Measurements from ENCODE around the gene CDC16. TPM values are rescaled to one million over a fixed set of nuclear protein-coding genes. Genes with fewer than 3 reads are reported as not detected.

Gene CDC16
- total RNA-seq, 1 donor from 2014 or later: 109 TPM

GRCh38 chr13:114199954-114200353 is 34.7 kb upstream of the CDC16 start:
- Mint-ChIP-seq H3K4me1 (no peaks in the 10 kb centered on the region), H3K27ac (no peak overlapping the region), H3K9me3 (no peaks in the 10 kb centered on the region), H3K4me3 (no peak overlapping the region), H3K27me3 (ENCODE audit: low read depth) (no peaks in the 10 kb centered on the region), H3K36me3 (no peaks in the 10 kb centered on the region)
- DNase-seq (ENCODE audit: low spot score in 2 of 2, unreplicated experiment in 2 of 2): no peak
- no peak for TF ChIP-seq CTCF (IDR thresholded peaks at IDR 0.05; ENCODE audit: unreplicated experiment)

- no peak overlapping the region for H3K27ac Mint-ChIP-seq
- H3K4me3 Mint-ChIP-seq: no peak overlapping the region
These were observed 34.2 kb upstream of the CDC16 start for GRCh38 chr13:114200399-114200911.

GRCh38 chr13:114202581-114202980 is 32.1 kb upstream of the CDC16 start:
- TF ChIP-seq CTCF (IDR thresholded peaks at IDR 0.05; ENCODE audit: unreplicated experiment): no peak
- no peak overlapping the region for H3K4me3 Mint-ChIP-seq
- no peaks in the 10 kb centered on the region for H3K4me1 Mint-ChIP-seq
- no peaks in the 10 kb centered on the region for H3K36me3 Mint-ChIP-seq
- no peaks in the 10 kb centered on the region for H3K27me3 Mint-ChIP-seq (ENCODE audit: low read depth)
- no peak for DNase-seq (ENCODE audit: low spot score in 2 of 2, unreplicated experiment in 2 of 2)
- H3K9me3 Mint-ChIP-seq: peaks cover 12% of the 10 kb centered on the region
- H3K27ac Mint-ChIP-seq: no peak overlapping the region

More at GRCh38 chr13:114200399-114200911, 34.2 kb upstream of the CDC16 start:
- H3K4me1 Mint-ChIP-seq: no peaks in the 10 kb centered on the region
- H3K36me3 Mint-ChIP-seq: no peaks in the 10 kb centered on the region
- no peaks in the 10 kb centered on the region for H3K27me3 Mint-ChIP-seq (ENCODE audit: low read depth)
- H3K9me3 Mint-ChIP-seq: no peaks in the 10 kb centered on the region
- no peak for TF ChIP-seq CTCF (IDR thresholded peaks at IDR 0.05; ENCODE audit: unreplicated experiment)
- no peak for DNase-seq (ENCODE audit: low spot score in 2 of 2, unreplicated experiment in 2 of 2)

GRCh38 chr13:114203536-114203935 is 31.2 kb upstream of the CDC16 start:
- no peak for DNase-seq (ENCODE audit: low spot score in 2 of 2, unreplicated experiment in 2 of 2)
- no peaks in the 10 kb centered on the region for H3K27me3 Mint-ChIP-seq (ENCODE audit: low read depth)
- no peak overlapping the region for H3K27ac Mint-ChIP-seq
- no peak for TF ChIP-seq CTCF (IDR thresholded peaks at IDR 0.05; ENCODE audit: unreplicated experiment)
- no peaks in the 10 kb centered on the region for H3K36me3 Mint-ChIP-seq
- H3K9me3 Mint-ChIP-seq: peaks cover 18% of the 10 kb centered on the region
- no peaks in the 10 kb centered on the region for H3K4me1 Mint-ChIP-seq
- H3K4me3 Mint-ChIP-seq: no peak overlapping the region

- peaks cover 18% of the 10 kb centered on the region for H3K9me3 Mint-ChIP-seq
- no peak for TF ChIP-seq CTCF (IDR thresholded peaks at IDR 0.05; ENCODE audit: unreplicated experiment)
- no peaks in the 10 kb centered on the region for H3K27me3 Mint-ChIP-seq (ENCODE audit: low read depth)
- no peaks in the 10 kb centered on the region for H3K4me1 Mint-ChIP-seq
- no peak overlapping the region for H3K27ac Mint-ChIP-seq
- H3K36me3 Mint-ChIP-seq: no peaks in the 10 kb centered on the region
- DNase-seq (ENCODE audit: low spot score in 2 of 2, unreplicated experiment in 2 of 2): no peak
- no peak overlapping the region for H3K4me3 Mint-ChIP-seq
These were observed 29.8 kb upstream of the CDC16 start for GRCh38 chr13:114204894-114205293.

- H3K4me3 Mint-ChIP-seq: no peak overlapping the region
- no peaks in the 10 kb centered on the region for H3K36me3 Mint-ChIP-seq
- H3K9me3 Mint-ChIP-seq: peaks cover 18% of the 10 kb centered on the region
- peaks cover 18% of the 10 kb centered on the region for H3K27me3 Mint-ChIP-seq (ENCODE audit: low read depth)
- TF ChIP-seq CTCF (IDR thresholded peaks at IDR 0.05; ENCODE audit: unreplicated experiment): no peak
- H3K27ac Mint-ChIP-seq: no peak overlapping the region
- no peak for DNase-seq (ENCODE audit: low spot score in 2 of 2, unreplicated experiment in 2 of 2)
- H3K4me1 Mint-ChIP-seq: no peaks in the 10 kb centered on the region
These were observed 26.6 kb upstream of the CDC16 start for GRCh38 chr13:114208134-114208533.
